Neural cell (in vitro differentiated cells): Measurements from ENCODE around the gene MRPS6. TPM values are rescaled to one million over a fixed set of nuclear protein-coding genes. Genes with fewer than 3 reads are reported as not detected.

Experiments
- H2AFZ ChIP-seq: fragments of 200-600, 300-800 bp; sonication (generic), shearing (Covaris generic); 2 replicates; pipeline ENCODE4 v1.6.0; 2014; ENCODE audit warnings: low read depth, mild to moderate bottlenecking, antibody characterized with exemption, low read length, moderate library complexity
- H3F3A ChIP-seq: fragments of 200-600 bp; shearing (Covaris generic); 2 replicates; pipeline ENCODE4 v1.6.1; 2016; ENCODE audit warnings: mild to moderate bottlenecking, moderate library complexity, mixed read lengths, antibody characterized with exemption, low read length; ENCODE audit not compliant: insufficient read depth, poor library complexity, severe bottlenecking
- H3K27ac ChIP-seq: fragments of 200-600, 300-800 bp; sonication (generic), shearing (Covaris generic); 2 replicates; pipeline ENCODE4 v1.5.1; 2014; ENCODE audit warnings: mild to moderate bottlenecking, low read length, moderate library complexity
- H3K27me3 ChIP-seq: fragments of 300-800, 200-600 bp; sonication (generic), shearing (Covaris generic); 2 replicates; pipeline ENCODE4 v1.6.0; 2014; ENCODE audit warnings: mild to moderate bottlenecking, low read depth, low read length, moderate library complexity; ENCODE audit not compliant: insufficient read depth
- H3K36me3 ChIP-seq: fragments of 300-800, 200-600 bp; sonication (generic), shearing (Covaris generic); 2 replicates; pipeline ENCODE4 v1.5.1; 2014; ENCODE audit warnings: mild to moderate bottlenecking, antibody characterized with exemption, low read length, moderate library complexity; ENCODE audit not compliant: insufficient read depth
- H3K4me2 ChIP-seq: fragments of 300-800, 200-600 bp; sonication (generic), shearing (Covaris generic); 2 replicates; pipeline ENCODE4 v1.6.0; 2014; ENCODE audit warnings: mild to moderate bottlenecking, low read length
- H3K4me3 ChIP-seq: fragments of 300-800, 200-600 bp; sonication (generic), shearing (Covaris generic); 2 replicates; pipeline ENCODE4 v1.5.1; 2014; ENCODE audit warnings: mild to moderate bottlenecking, low read length, moderate library complexity
- H3K79me2 ChIP-seq: fragments of 200-600 bp; shearing (Covaris generic); replicated peaks from 2 replicates; pipeline ENCODE4 v1.6.0; 2014; ENCODE audit warnings: mild to moderate bottlenecking, low read length, moderate library complexity; ENCODE audit not compliant: insufficient read depth
- H3K9ac ChIP-seq: fragments of 300-800, 200-600 bp; sonication (generic), shearing (Covaris generic); 2 replicates; pipeline ENCODE4 v1.6.1; 2016; ENCODE audit warnings: mild to moderate bottlenecking, low read length, mixed read lengths
- H3K9me2 ChIP-seq: fragments of 200-600 bp; shearing (Covaris generic); 2 replicates; pipeline ENCODE4 v1.6.1; 2016; ENCODE audit warnings: mild to moderate bottlenecking, low read length, mixed read lengths; ENCODE audit not compliant: insufficient read depth
- H3K9me3 ChIP-seq: fragments of 200-600, 300-800 bp; sonication (generic), shearing (Covaris generic); 2 replicates; pipeline ENCODE4 v1.6.1; 2016; ENCODE audit warnings: mild to moderate bottlenecking, mixed run types, low read length, moderate library complexity, mixed read lengths
- H4K20me1 ChIP-seq: fragments of 200-600 bp; shearing (Covaris generic); 2 replicates; pipeline ENCODE4 v1.6.1; 2016; ENCODE audit warnings: mild to moderate bottlenecking, mixed run types; ENCODE audit not compliant: insufficient read depth
- EP300 ChIP-seq: fragments of 450-650 bp; conservative IDR thresholded peaks from 2 replicates; pipeline ENCODE4 v1.6.1; 2014; ENCODE audit warnings: antibody characterized with exemption, mild to moderate bottlenecking, moderate library complexity; ENCODE audit not compliant: poor library complexity, severe bottlenecking
- EZH2 ChIP-seq: fragments of 200-600, 300-800 bp; shearing (Covaris generic), sonication (generic); IDR thresholded peaks from 2 replicates; pipeline ENCODE4 v1.6.1; 2014; ENCODE audit warnings: antibody characterized with exemption, low read length, borderline replicate concordance, mild to moderate bottlenecking; ENCODE audit not compliant: insufficient read depth, poor library complexity, severe bottlenecking
- MXI1 ChIP-seq: fragments of 450-650 bp; conservative IDR thresholded peaks from 2 replicates; pipeline ENCODE4 v1.6.1; 2014; ENCODE audit warnings: antibody characterized with exemption, mild to moderate bottlenecking; ENCODE audit not compliant: poor library complexity, severe bottlenecking
- POLR2AphosphoS5 ChIP-seq: IDR thresholded peaks from 2 replicates; pipeline ENCODE4 v1.6.1; 2012
- RAD21 ChIP-seq: fragments of 450-650 bp; conservative IDR thresholded peaks from 2 replicates; pipeline ENCODE4 v1.6.1; 2014; ENCODE audit warnings: antibody characterized with exemption, mild to moderate bottlenecking, moderate library complexity
- REST ChIP-seq: IDR thresholded peaks from 2 replicates; pipeline ENCODE4 v1.6.1; 2012; ENCODE audit warnings: borderline replicate concordance
- SMC3 ChIP-seq: fragments of 450-650 bp; conservative IDR thresholded peaks from 2 replicates; pipeline ENCODE4 v1.6.1; 2014; ENCODE audit warnings: antibody characterized with exemption, mild to moderate bottlenecking, moderate library complexity; ENCODE audit not compliant: poor library complexity
- TAF1 ChIP-seq: IDR thresholded peaks from 2 replicates; pipeline ENCODE4 v1.6.1; 2012; ENCODE audit warnings: low read depth
- polyA plus RNA-seq: library from polyadenylated mRNA; depleted of rRNA; stranded (reverse); fragments of >200 nt; gene quantifications from 2 replicates; pipeline ENCODE4 v1.2.3, GENCODE V29; 2014
- TF ChIP-seq, protein P1 (sequence below): fragments of 450-650 bp; IDR thresholded peaks from 2 replicates; pipeline ENCODE4 v1.5.1; 2014; ENCODE audit warnings: antibody characterized with exemption, mild to moderate bottlenecking, moderate library complexity; ENCODE audit not compliant: poor library complexity, severe bottlenecking

Gene MRPS6
- polyA plus RNA-seq, 1 donor from 2014 or later, result 70.1 TPM

- Histone ChIP-seq H3K79me2 (no peaks in the 10 kb centered on the region), H3F3A (no peaks in the 10 kb centered on the region), H2AFZ (no peak overlapping the region), H3K36me3 (no peaks in the 10 kb centered on the region), H3K9me3 (peaks cover 4% of the 10 kb centered on the region), H3K27ac (no peak overlapping the region), H3K9me2 (no peaks in the 10 kb centered on the region), H4K20me1 (no peaks in the 10 kb centered on the region), H3K27me3 (no peaks in the 10 kb centered on the region), H3K4me3 (no peak overlapping the region), H3K9ac (no peak overlapping the region), H3K4me2 (no peak overlapping the region)
- TF ChIP-seq, protein P1, sequence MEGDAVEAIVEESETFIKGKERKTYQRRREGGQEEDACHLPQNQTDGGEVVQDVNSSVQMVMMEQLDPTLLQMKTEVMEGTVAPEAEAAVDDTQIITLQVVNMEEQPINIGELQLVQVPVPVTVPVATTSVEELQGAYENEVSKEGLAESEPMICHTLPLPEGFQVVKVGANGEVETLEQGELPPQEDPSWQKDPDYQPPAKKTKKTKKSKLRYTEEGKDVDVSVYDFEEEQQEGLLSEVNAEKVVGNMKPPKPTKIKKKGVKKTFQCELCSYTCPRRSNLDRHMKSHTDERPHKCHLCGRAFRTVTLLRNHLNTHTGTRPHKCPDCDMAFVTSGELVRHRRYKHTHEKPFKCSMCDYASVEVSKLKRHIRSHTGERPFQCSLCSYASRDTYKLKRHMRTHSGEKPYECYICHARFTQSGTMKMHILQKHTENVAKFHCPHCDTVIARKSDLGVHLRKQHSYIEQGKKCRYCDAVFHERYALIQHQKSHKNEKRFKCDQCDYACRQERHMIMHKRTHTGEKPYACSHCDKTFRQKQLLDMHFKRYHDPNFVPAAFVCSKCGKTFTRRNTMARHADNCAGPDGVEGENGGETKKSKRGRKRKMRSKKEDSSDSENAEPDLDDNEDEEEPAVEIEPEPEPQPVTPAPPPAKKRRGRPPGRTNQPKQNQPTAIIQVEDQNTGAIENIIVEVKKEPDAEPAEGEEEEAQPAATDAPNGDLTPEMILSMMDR, result no peak
- no peak for TF ChIP-seq EZH2
- TF ChIP-seq TAF1, result no peak
- no peak for TF ChIP-seq RAD21
- TF ChIP-seq EP300, result no peak
- no peak for TF ChIP-seq MXI1
- no peak for TF ChIP-seq POLR2AphosphoS5
- TF ChIP-seq REST, result no peak
- TF ChIP-seq SMC3, result no peak
Observed at GRCh38 chr21:34190576-34191321, 117.4 kb downstream of the MRPS6 start.

DNA sequence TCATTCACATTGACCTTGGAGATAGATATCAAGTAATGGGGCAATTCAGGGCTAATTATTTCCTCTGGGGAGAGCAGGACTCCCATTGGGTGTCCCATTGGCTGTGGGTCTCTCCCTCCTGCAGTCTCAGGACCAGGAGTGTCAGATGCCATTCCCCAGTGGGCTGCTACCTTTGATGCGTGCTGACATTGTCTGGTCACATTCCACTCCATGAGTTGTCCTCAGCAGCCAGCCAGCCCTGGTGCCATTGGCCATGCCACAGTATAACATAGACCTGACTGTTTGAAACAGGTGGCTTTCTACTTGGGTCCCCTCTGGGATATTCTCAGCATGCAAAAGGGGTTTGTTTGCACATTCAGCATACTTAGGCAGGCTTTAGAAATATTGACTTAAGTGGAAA is 118.5 kb downstream of the MRPS6 start:
- Histone ChIP-seq H3K9me3 (peaks cover 4% of the 10 kb centered on the region), H3K4me3 (no peak overlapping the region), H3K9me2 (no peaks in the 10 kb centered on the region), H3K27ac (no peak overlapping the region), H3K9ac (no peak overlapping the region), H3K4me2 (no peak overlapping the region), H3F3A (no peaks in the 10 kb centered on the region), H3K27me3 (no peaks in the 10 kb centered on the region), H3K79me2 (no peaks in the 10 kb centered on the region), H4K20me1 (no peaks in the 10 kb centered on the region), H2AFZ (no peak overlapping the region), H3K36me3 (no peaks in the 10 kb centered on the region)
- no peak for TF ChIP-seq EZH2
- TF ChIP-seq SMC3, result no peak
- TF ChIP-seq RAD21, result no peak
- TF ChIP-seq, protein P1, result no peak
- no peak for TF ChIP-seq POLR2AphosphoS5
- TF ChIP-seq REST, result no peak
- no peak for TF ChIP-seq EP300
- no peak for TF ChIP-seq MXI1
- TF ChIP-seq TAF1, result no peak
